ELF-1 (cell line): Measurements from ENCODE around the gene PMIS2.

Experiments
- DNase-seq: peaks from one replicate; pipeline ENCODE4 v3.0.0-alpha.2; 2016; ENCODE audit warnings: low read depth, low spot score

PMIS2 gene

GRCh38 chr19:35628565-35629331, 42.8 kb downstream of the PMIS2 start, which contains the start of gene RBM42:
TSS of gene RBM42 (plus strand) at chr19:35629036. CDS start at chr19:35629154, 118 bp downstream.
- DNase-seq = peak; percentile 99

GRCh38 chr19:35629332-35629633, 43.3 kb downstream of the PMIS2 start:
- no peak for DNase-seq

GRCh38 chr19:35633727-35634440, 47.9 kb downstream of the PMIS2 start:
- no peak for DNase-seq

GRCh38 chr19:35636651-35637050, 50.7 kb downstream of the PMIS2 start:
- no peak for DNase-seq
